ENCODE results near the gene LBP.

LBP gene

GRCh38 chr20:38326309-38326708 is 20.0 kb upstream of the LBP start:
- H3K4me3 ChIP-seq (replicated peaks; ENCODE audit: low read depth, low read length), result no peak overlapping the region
- TF ChIP-seq, protein P1, sequence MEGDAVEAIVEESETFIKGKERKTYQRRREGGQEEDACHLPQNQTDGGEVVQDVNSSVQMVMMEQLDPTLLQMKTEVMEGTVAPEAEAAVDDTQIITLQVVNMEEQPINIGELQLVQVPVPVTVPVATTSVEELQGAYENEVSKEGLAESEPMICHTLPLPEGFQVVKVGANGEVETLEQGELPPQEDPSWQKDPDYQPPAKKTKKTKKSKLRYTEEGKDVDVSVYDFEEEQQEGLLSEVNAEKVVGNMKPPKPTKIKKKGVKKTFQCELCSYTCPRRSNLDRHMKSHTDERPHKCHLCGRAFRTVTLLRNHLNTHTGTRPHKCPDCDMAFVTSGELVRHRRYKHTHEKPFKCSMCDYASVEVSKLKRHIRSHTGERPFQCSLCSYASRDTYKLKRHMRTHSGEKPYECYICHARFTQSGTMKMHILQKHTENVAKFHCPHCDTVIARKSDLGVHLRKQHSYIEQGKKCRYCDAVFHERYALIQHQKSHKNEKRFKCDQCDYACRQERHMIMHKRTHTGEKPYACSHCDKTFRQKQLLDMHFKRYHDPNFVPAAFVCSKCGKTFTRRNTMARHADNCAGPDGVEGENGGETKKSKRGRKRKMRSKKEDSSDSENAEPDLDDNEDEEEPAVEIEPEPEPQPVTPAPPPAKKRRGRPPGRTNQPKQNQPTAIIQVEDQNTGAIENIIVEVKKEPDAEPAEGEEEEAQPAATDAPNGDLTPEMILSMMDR (IDR thresholded peaks at IDR 0.05; ENCODE audit: low read depth, low read length, missing control alignments), result no peak
- DNase-seq (ENCODE audit: extremely low read depth, low read depth), result no peak

DNA sequence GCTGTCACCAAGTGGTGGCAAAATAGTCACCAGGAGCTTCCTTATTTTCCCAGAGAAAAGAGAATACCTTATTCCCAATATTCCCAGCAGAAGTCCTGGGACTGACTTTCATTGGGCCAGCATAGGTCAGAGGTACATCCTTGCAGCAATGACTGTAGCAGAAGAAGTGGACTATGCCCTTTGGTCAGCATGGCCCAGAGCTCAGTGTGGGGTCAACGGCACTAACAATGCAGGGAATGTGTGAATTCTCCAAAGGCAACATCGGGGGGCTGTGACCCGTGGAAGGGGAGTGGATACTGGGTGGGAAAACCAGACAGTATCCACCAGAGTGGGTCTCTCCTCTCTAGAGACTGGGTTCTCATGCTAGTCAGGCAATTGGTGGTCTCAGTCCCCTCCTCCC is 15.6 kb upstream of the LBP start:
- TF ChIP-seq, protein P1 (IDR thresholded peaks at IDR 0.05; ENCODE audit: low read depth, low read length, missing control alignments), result no peak
- no peak for DNase-seq (ENCODE audit: extremely low read depth, low read depth)
- no peak overlapping the region for H3K4me3 ChIP-seq (replicated peaks; ENCODE audit: low read depth, low read length)

GRCh38 chr20:38331245-38331644 is 15.0 kb upstream of the LBP start:
- TF ChIP-seq, protein P1 (IDR thresholded peaks at IDR 0.05; ENCODE audit: low read depth, low read length, missing control alignments), result no peak
- DNase-seq (ENCODE audit: extremely low read depth, low read depth), result no peak
- H3K4me3 ChIP-seq (replicated peaks; ENCODE audit: low read depth, low read length), result no peak overlapping the region

- DNase-seq (ENCODE audit: extremely low read depth, low read depth), result no peak
- TF ChIP-seq, protein P1 (IDR thresholded peaks at IDR 0.05; ENCODE audit: low read depth, low read length, missing control alignments), result no peak
- no peak overlapping the region for H3K4me3 ChIP-seq (replicated peaks; ENCODE audit: low read depth, low read length)
These were observed 14.5 kb upstream of the LBP start for GRCh38 chr20:38331814-38332213.

DNA sequence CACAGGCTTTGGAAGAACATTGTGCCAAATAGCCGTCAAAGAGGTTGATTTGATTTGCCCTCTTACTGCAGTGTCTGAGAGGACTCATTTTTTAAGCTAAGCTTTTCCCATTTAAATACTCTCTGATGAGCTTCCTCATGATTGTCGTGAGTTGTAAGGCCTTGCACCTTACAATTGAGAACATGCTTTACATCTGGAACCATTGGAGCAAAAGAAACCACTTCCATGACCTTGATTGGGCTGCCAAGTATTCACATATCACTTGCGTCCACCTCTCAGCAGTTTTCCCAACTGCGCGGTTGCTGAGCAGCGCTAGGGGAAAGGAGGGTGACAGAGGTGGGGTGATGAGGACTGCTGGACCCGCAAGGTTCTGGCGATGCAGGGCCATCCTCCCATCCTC is 12.3 kb upstream of the LBP start:
- no peak overlapping the region for H3K4me3 ChIP-seq (replicated peaks; ENCODE audit: low read depth, low read length)
- no peak for DNase-seq (ENCODE audit: extremely low read depth, low read depth)
- TF ChIP-seq, protein P1 (IDR thresholded peaks at IDR 0.05; ENCODE audit: low read depth, low read length, missing control alignments), result no peak

- TF ChIP-seq, protein P1 (IDR thresholded peaks at IDR 0.05; ENCODE audit: low read depth, low read length, missing control alignments), result no peak
- no peak overlapping the region for H3K4me3 ChIP-seq (replicated peaks; ENCODE audit: low read depth, low read length)
- DNase-seq (ENCODE audit: extremely low read depth, low read depth), result no peak
These were observed 9.6 kb upstream of the LBP start for GRCh38 chr20:38336726-38337125.

- no peak for DNase-seq (ENCODE audit: extremely low read depth, low read depth)
- no peak overlapping the region for H3K4me3 ChIP-seq (replicated peaks; ENCODE audit: low read depth, low read length)
These were observed 8.6 kb upstream of the LBP start for GRCh38 chr20:38337561-38338140.

More at GRCh38 chr20:38337561-38338140, 8.6 kb upstream of the LBP start:
- TF ChIP-seq, protein P1 (IDR thresholded peaks at IDR 0.05; ENCODE audit: low read depth, low read length, missing control alignments), result peak; percentile 68

Measured in HFF-Myc (cell line).